Esophagus (tissue), 2 donors: ENCODE measurements around the gene BCAS2. TPM values are rescaled to one million over a fixed set of nuclear protein-coding genes. Genes with fewer than 3 reads are reported as not detected.
A peak's percentile ranks its signal among the peaks of the same experiment; 100 is the strongest.

Experiments used
- H3K27ac ChIP-seq, 2 donors: one replicate each; pipeline ENCODE4 v1.5.1; 2013; ENCODE audit warnings: low read depth in 2 of 2, mild to moderate bottlenecking in 2 of 2, inconsistent platforms in 1 of 2, low read length in 1 of 2, moderate library complexity in 1 of 2
- H3K27me3 ChIP-seq, 2 donors: one replicate each; pipeline ENCODE4 v1.6.1; 2013; ENCODE audit warnings: low read length in 2 of 2, control low read depth in 1 of 2, mild to moderate bottlenecking in 1 of 2; ENCODE audit not compliant: insufficient read depth in 2 of 2, control insufficient read depth in 1 of 2
- H3K36me3 ChIP-seq, 2 donors: one replicate each; pipeline ENCODE4 v1.6.1; 2013; ENCODE audit warnings: low read length in 1 of 2; ENCODE audit not compliant: control insufficient read depth in 2 of 2, insufficient read depth in 2 of 2
- H3K4me1 ChIP-seq, 2 donors: one replicate each; pipeline ENCODE4 v1.6.1; 2013; ENCODE audit warnings: low read length in 1 of 2; ENCODE audit not compliant: control insufficient read depth in 2 of 2, insufficient read depth in 2 of 2
- H3K4me3 ChIP-seq, 2 donors: one replicate each; pipeline ENCODE4 v1.5.1; 2013; ENCODE audit warnings: low read length in 2 of 2, mild to moderate bottlenecking in 2 of 2, low read depth in 1 of 2, moderate library complexity in 1 of 2
- H3K9me3 ChIP-seq, 2 donors: one replicate each; pipeline ENCODE4 v1.6.1; 2013; ENCODE audit warnings: mild to moderate bottlenecking in 2 of 2, low read depth in 1 of 2, low read length in 1 of 2, moderate library complexity in 1 of 2; ENCODE audit not compliant: control insufficient read depth in 2 of 2, insufficient read depth in 1 of 2
- WGBS, 2 donors: extraction: QIAGEN DNeasy Blood & Tissue Kit; methylation state at CpG; one replicate each; pipeline ENCODE4 v1.1.7; 2013; 5-methylcytosine and 5-hydroxymethylcytosine counted together
- polyA plus RNA-seq, 2 donors: library from polyadenylated mRNA; stranded (reverse); fragments of 200-250 nt; gene quantifications; one replicate each; pipeline ENCODE4 v1.2.3, GENCODE V29; 2013
- donor health status: healthy with polysubstance abuse.
- donor health status: Bipolar disorder and iron deficiency.

BCAS2 gene
- polyA plus RNA-seq, 2 donors, result 32.3 to 32.7 TPM

DNA sequence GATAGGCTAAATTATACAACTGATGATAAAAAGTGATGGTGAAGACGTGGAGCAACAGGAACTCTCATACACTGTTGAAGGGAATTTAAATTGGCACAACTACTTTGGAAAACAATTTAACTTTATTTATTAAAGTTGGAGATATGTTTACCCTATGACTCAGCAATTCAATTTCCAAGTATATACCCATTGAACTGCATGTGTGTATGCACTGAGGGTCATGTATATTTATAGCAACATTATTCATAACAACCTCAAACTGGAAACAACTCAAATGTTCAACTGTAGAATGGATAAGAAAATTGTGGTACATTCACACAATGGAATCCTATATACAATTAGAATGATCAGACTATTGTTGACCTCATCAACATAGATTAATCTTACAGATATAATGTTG, 16.5 kb upstream of the BCAS2 start:
- Histone ChIP-seq H3K27ac (no peak overlapping the region), H3K4me3 (no peak overlapping the region), H3K27me3 (no peaks in the 10 kb centered on the region), H3K4me1 (no peaks in the 10 kb centered on the region), H3K36me3 (peaks cover 5 to 9% of the 10 kb centered on the region in 2 donors), H3K9me3 (no peaks in the 10 kb centered on the region)
- 82 to 98% methylated on average over 1 of the region's 1 CpG for WGBS, 2 donors

DNA sequence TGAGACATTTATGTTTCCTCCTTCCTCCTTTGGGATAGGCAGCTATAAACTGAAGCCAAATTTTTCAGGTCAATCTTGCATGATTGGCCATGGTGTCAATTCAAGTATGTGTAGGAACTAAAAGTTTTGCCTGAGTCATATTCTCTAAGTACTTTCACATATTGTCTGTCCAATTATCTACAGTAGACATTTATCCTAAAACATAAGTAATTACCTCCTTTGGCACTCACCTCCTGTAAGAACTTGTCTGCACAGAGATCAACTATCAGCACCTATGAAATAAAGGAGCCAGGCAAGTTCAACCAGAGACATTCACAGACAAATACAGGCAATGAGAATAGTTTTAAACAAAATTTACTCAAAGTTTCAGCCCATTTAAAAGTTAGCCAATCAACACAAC, 14.2 kb upstream of the BCAS2 start:
- Histone ChIP-seq H3K27ac (peak overlapping the region in 1 of 2 donors; percentile 59), H3K36me3 (peaks cover 4 to 7% of the 10 kb centered on the region in 2 donors), H3K4me3 (no peak overlapping the region), H3K9me3 (no peaks in the 10 kb centered on the region), H3K4me1 (no peaks in the 10 kb centered on the region), H3K27me3 (no peaks in the 10 kb centered on the region)

DNA sequence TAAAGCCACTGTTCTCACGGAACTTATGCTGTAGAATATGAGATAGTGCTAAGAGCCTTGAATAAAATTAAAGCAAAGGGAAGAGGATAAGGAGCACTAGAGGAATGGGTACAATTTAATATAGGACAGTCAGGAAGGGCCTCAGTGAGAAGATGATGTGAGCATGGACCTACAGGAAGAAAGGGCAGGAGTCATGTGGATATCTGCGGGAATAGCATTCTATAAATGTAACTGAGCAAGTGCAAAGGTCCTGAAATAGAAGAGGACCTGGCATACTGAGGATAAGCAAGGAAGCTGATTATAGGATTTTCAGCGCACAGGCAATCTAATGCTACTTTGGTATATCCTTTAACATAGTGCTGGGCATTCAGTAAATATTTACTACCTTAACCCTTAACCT, 12.6 kb upstream of the BCAS2 start:
- H3K36me3 ChIP-seq, result peaks cover 0 to 4% of the 10 kb centered on the region in 2 donors
- 91 to 96% methylated on average over 3 of the region's 3 CpGs for WGBS, 2 donors
- H3K27me3 ChIP-seq, result no peaks in the 10 kb centered on the region
- H3K4me3 ChIP-seq, result no peak overlapping the region
- H3K9me3 ChIP-seq, result no peaks in the 10 kb centered on the region
- no peak overlapping the region for H3K27ac ChIP-seq
- no peaks in the 10 kb centered on the region for H3K4me1 ChIP-seq

DNA sequence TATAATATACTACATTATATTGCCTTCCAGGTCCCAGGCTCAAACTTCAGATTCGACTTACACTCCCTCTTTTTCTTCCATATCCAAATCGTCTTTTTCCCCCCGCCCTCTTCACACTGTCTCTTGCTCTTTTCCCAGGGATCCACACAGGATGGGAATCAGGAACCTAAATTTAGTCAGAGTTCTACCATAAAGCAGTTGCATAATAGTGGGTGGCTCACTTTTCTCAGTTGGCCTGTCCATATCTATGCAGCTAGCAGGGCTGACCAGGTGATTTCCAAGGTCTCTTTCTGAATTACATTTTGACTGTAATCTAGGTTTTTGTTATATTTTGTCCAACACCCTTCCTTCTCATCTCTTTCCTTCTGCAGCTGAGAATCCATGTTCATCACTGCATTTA, 7.7 kb upstream of the BCAS2 start:
- WGBS, 2 donors, result 82 to 94% methylated on average over 3 of the region's 3 CpGs
- no peaks in the 10 kb centered on the region for H3K9me3 ChIP-seq
- H3K27ac ChIP-seq, result no peak overlapping the region
- H3K4me3 ChIP-seq, result no peak overlapping the region
- no peaks in the 10 kb centered on the region for H3K4me1 ChIP-seq
- no peaks in the 10 kb centered on the region for H3K27me3 ChIP-seq
- H3K36me3 ChIP-seq, result peaks cover 3 to 5% of the 10 kb centered on the region in 2 donors

DNA sequence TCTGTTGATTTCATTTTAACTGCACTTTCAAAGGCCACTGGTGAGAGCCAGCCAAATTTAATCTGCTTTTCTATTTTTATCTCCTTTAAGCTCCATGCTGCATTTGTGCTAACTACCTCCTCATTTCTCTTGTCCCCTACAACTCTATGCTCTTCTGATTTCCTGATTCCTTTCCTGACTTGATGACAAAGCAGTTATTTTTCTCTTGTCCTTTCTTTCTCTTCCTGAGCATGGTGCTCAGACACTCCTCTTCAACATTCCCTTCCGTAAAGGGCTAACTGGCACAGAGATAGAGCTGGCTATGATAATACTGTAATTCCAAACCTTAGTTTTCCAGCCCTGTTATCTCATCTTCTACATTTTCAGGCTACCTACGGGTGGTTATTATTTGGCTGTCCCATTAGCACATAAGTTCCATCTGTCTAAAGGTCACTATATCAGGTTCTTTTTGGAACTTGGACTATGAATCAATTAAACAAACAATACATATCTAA, 6.8 kb upstream of the BCAS2 start:
- 63 to 90% methylated on average over 2 of the region's 2 CpGs for WGBS, 2 donors
- no peaks in the 10 kb centered on the region for H3K27me3 ChIP-seq
- no peaks in the 10 kb centered on the region for H3K4me1 ChIP-seq
- no peak overlapping the region for H3K27ac ChIP-seq
- H3K4me3 ChIP-seq, result no peak overlapping the region
- H3K36me3 ChIP-seq, result peaks cover 3 to 5% of the 10 kb centered on the region in 2 donors
- no peaks in the 10 kb centered on the region for H3K9me3 ChIP-seq

DNA sequence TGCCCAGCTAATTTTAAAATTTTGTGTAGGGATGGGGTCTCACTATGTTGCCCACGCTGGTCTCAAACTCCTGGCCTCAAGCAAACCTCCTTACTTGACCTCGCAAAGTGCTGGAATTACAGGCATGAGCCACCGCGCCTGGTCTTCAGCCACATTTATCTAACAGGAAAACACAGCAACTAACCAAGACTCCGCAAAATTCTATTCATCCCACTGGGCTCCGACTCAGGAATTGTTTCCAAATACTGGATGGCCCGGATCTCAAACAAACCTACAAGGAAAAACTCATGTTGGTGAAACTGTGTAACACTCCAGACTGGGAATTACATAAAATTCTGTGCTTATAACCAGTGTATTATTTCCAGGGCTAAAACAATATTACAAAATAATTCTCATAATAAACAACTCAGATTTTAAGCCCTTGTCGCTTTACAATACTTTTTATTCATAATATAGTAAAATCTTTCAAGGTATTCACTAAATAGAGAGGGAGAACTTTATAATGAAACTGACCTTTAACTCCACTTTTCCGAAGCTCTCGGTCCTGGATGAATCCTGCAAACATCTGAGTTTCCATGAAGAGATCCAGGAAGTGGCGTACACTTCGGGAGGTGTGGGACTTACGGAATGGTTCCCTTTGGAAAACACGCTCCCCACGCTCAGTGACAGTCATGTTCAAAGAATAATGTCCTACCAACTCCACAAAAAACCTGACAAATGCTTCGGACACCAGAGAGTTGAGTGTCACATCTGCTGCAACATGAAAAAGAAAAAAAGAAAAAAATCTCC, 6.0 kb upstream of the BCAS2 start:
- Histone ChIP-seq H3K36me3 (peaks cover 3 to 5% of the 10 kb centered on the region in 2 donors), H3K27me3 (no peaks in the 10 kb centered on the region), H3K27ac (no peak overlapping the region), H3K9me3 (no peaks in the 10 kb centered on the region), H3K4me1 (no peaks in the 10 kb centered on the region), H3K4me3 (no peak overlapping the region)
- WGBS, 2 donors, result 93 to 97% methylated on average over 16 of the region's 16 CpGs

DNA sequence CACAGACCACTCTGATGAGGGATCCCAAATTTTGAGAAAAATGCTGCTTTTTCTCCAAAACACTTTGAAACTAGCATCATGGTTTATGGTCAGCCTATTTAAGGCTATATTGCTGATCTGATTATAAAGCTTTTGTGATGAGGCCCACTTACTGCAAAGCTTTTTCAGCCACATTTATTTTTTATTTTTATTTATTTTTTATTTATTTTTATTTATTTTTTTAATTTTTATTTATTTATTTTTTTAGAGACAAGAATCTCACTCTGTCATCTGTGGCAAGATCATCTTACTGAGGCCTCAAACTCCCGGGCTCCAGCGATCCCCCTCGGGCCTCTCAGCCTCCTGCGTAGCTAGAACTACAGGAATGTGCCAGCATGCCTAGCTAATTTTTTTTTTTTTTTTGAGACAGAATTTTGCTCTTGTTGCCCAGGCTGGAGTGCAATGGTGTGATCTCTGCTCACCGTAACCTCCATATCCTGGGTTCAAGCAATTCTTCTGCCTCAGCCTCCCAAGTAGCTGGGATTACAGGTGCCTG, 5.2 kb upstream of the BCAS2 start:
- WGBS, 2 donors, result 94 to 96% methylated on average over 5 of the region's 5 CpGs
- Histone ChIP-seq H3K4me1 (no peaks in the 10 kb centered on the region), H3K4me3 (no peak overlapping the region), H3K27ac (no peak overlapping the region), H3K27me3 (no peaks in the 10 kb centered on the region), H3K36me3 (peaks cover 3 to 5% of the 10 kb centered on the region in 2 donors), H3K9me3 (no peaks in the 10 kb centered on the region)

DNA sequence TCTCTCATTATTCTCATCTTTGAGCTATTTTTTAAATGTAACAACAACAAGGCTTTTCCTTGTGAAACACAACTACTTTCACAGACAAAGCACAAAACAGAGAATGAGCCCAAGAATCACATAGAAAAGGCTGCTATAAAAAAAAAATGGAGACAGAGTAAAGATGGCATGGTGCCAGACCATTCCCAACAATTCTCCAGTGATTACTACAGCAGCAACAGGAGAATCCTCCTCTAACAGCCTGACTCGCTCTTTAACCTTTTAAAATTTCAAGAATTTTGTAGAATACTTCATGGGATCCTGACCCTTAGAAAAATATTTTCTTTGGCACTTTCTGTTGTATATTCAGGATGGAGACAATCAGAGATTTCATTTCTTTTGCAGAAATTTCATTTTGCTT, 3.8 kb upstream of the BCAS2 start:
- H3K36me3 ChIP-seq, result peaks cover 3 to 5% of the 10 kb centered on the region in 2 donors
- no peaks in the 10 kb centered on the region for H3K9me3 ChIP-seq
- H3K4me3 ChIP-seq, result no peak overlapping the region
- no peak overlapping the region for H3K27ac ChIP-seq
- 86 to 90% methylated on average over 1 of the region's 1 CpG for whole genome bisulfite sequencing, 2 donors
- no peaks in the 10 kb centered on the region for H3K27me3 ChIP-seq
- no peaks in the 10 kb centered on the region for H3K4me1 ChIP-seq

DNA sequence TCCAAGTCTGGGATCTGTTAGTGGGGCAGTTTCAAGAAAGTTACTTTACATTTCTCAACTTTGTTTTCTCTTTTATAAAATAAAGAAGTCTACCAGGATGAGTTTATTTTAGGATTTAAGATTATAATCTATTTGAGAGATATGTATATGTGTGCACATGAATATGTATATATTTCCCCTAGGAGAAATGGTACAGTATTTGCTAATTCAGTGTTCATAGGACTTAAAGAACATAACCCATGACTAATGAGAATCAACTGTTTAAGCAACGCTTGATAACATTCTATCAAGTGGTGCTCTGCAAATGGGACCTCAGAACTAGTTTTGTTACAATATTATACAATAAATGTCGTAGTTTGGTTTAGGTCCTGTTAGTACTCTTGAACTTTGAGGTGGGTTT, 7.0 kb downstream of the BCAS2 start:
- no peaks in the 10 kb centered on the region for H3K4me1 ChIP-seq
- H3K36me3 ChIP-seq, result peaks cover 11 to 12% of the 10 kb centered on the region in 2 donors
- WGBS, 2 donors, result 93 to 96% methylated on average over 2 of the region's 2 CpGs
- H3K9me3 ChIP-seq, result no peaks in the 10 kb centered on the region
- no peaks in the 10 kb centered on the region for H3K27me3 ChIP-seq
- H3K4me3 ChIP-seq, result no peak overlapping the region
- H3K27ac ChIP-seq, result no peak overlapping the region

DNA sequence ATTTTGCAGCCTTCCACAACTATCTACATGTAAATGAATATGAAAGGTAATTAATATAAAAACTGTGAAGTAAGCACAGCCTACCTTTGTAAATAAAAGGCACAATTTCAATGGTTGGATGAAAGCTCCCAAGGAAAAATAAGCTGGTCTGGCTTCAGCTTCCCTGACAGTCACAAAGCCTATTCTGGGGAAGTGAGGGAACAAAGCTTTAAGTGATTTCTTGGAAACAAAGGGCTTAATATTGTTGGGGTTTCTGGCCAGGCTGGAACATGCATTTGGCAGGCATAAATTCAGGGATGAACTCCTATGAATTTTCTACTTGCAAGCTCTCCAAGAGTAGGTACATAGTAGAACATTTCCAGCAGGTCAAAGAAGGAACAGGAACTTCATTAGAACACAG, 17.3 kb downstream of the BCAS2 start:
- Histone ChIP-seq H3K4me1 (no peaks in the 10 kb centered on the region), H3K36me3 (peaks cover 0 to 11% of the 10 kb centered on the region in 2 donors), H3K9me3 (no peaks in the 10 kb centered on the region), H3K4me3 (no peak overlapping the region), H3K27ac (no peak overlapping the region), H3K27me3 (no peaks in the 10 kb centered on the region)
